ENCODE results near the gene SBNO2. TPM values are rescaled to one million over a fixed set of nuclear protein-coding genes. Genes with fewer than 3 reads are reported as not detected.

The SBNO2 gene
- total RNA-seq, 1 experiment from 2014 or later: 46.3 TPM

- Histone ChIP-seq H2AFZ (ENCODE audit: low read length) (no peak overlapping the region), H3K4ac (ENCODE audit: low read depth, low read length) (no peak overlapping the region)
These were observed 109.1 kb downstream of the SBNO2 start for GRCh38 chr19:1064661-1065605.

More at GRCh38 chr19:1064661-1065605, 109.1 kb downstream of the SBNO2 start:
- peak overlapping the region; percentile 23 for H3K4me2 ChIP-seq (ENCODE audit: insufficient read depth, insufficient read length, low read length)
- H4K8ac ChIP-seq (replicated peaks; ENCODE audit: insufficient read length, low read depth, low read length): no peak overlapping the region
- H2BK5ac ChIP-seq (ENCODE audit: insufficient read length, low read length): no peak overlapping the region
- H3K18ac ChIP-seq (ENCODE audit: insufficient read length, low read depth, low read length): no peak overlapping the region
- H2BK120ac ChIP-seq (ENCODE audit: low read depth, low read length, poor library complexity, severe bottlenecking): no peak overlapping the region
- H3K4me1 ChIP-seq (ENCODE audit: insufficient read depth, low read length): peaks cover 5% of the 10 kb centered on the region; the same call in 1 of the 2 replicates
- WGBS (ENCODE audit: extremely low coverage, insufficient read length, low lambda C conversion rate): no CpG with 5 or more reads among the region's 60 CpGs
- no peak overlapping the region for H4K91ac ChIP-seq (ENCODE audit: insufficient read length, low read depth, low read length)
- H3K9me3 ChIP-seq (ENCODE audit: control insufficient read depth, low read depth, low read length): no peaks in the 10 kb centered on the region
- peaks cover 22% of the 10 kb centered on the region for H3K23me2 ChIP-seq (ENCODE audit: insufficient read length, low read depth, low read length, poor library complexity, severe bottlenecking)
- peak; percentile 81 for DNase-seq
- Mint-ChIP-seq H3K36me3 (ENCODE audit: insufficient read depth in 1 of 3, low read depth in 3 of 3) (peaks cover 0 to 2% (median 0%) of the 10 kb centered on the region in 3 experiments; a peak in 1 of 7 replicates), H3K4me3 (peak overlapping the region; percentile 59 to 80), H3K4me1 (peaks cover 11 to 35% of the 10 kb centered on the region in 2 experiments), H3K9me3 (no peaks in the 10 kb centered on the region), H3K27me3 (ENCODE audit: low read depth) (peaks cover 31% of the 10 kb centered on the region), H3K27ac (no peak overlapping the region)
- no peak overlapping the region for H2BK15ac ChIP-seq (ENCODE audit: low read depth, low read length)
- no peaks in the 10 kb centered on the region; the same call in 1 of the 2 replicates for H3K27me3 ChIP-seq (ENCODE audit: insufficient read depth, low read length)
- H2AK5ac ChIP-seq (ENCODE audit: insufficient read length, low read length): no peak overlapping the region
- no peak overlapping the region for H3T11ph ChIP-seq (ENCODE audit: low read length)
- H2BK12ac ChIP-seq (ENCODE audit: insufficient read length, low read depth, low read length): no peak overlapping the region
- TF ChIP-seq CTCF (conservative IDR thresholded peaks at IDR 0.05): peak; percentile 89
- no peak overlapping the region for H3K56ac ChIP-seq (ENCODE audit: insufficient read length, low read depth, low read length)
- H3K23ac ChIP-seq (ENCODE audit: insufficient read length, low read depth, low read length): no peak overlapping the region
- no peak overlapping the region for H3K9ac ChIP-seq (ENCODE audit: extremely low read depth, insufficient read length, low read length)
- H4K20me1 ChIP-seq (ENCODE audit: control insufficient read depth, insufficient read depth, insufficient read length): no peaks in the 10 kb centered on the region
- H3K79me2 ChIP-seq (ENCODE audit: insufficient read depth, low read length): no peaks in the 10 kb centered on the region
- H3K27ac ChIP-seq (ENCODE audit: insufficient read length, low read depth, low read length): no peak overlapping the region
- no peak overlapping the region for H2BK20ac ChIP-seq (ENCODE audit: low read depth, low read length, poor library complexity, severe bottlenecking)
- H3K14ac ChIP-seq (ENCODE audit: insufficient read depth, low read length): no peak overlapping the region; the same call in 1 of the 2 replicates
- no peaks in the 10 kb centered on the region for H3K79me1 ChIP-seq (ENCODE audit: insufficient read depth, low read depth, low read length, poor library complexity, severe bottlenecking)
- H4K5ac ChIP-seq (ENCODE audit: insufficient read length, low read depth, low read length): no peak overlapping the region
